Left ventricle myocardium superior (tissue), 1 donor: ENCODE data around the gene C4orf50. TPM values are rescaled to one million over a fixed set of nuclear protein-coding genes. Genes with fewer than 3 reads are reported as not detected.
"Not testable (repeated sequence)": the region's sequence is repeated elsewhere in the genome, so short reads cannot be mapped to it uniquely, and the experiment has no call there.

Experiments
- ATAC-seq: fragments of 200-7000 bp; cut with Tn5 transposase; one replicate; pipeline ENCODE4 v1.9.1; 2020; ENCODE audit warnings: mild to moderate bottlenecking, moderate library complexity
- DNase-seq: peaks from one replicate; pipeline ENCODE4 v3.0.0-alpha.2; 2020
- intact Hi-C: fragments of 100-400 bp; cut with micrococcal nuclease; formaldehyde crosslinking; loops from one replicate; pipeline ENCODE4 v1.11.0; 2022
- total RNA-seq: library from RNA; stranded (reverse); fragmentation: NEBNext Ultra II Directional; extraction: Animal tissue kit (Norgen Biotek cat#: 25700); gene quantifications from one replicate; pipeline ENCODE4 v1.2.1, GENCODE V29; 2021
- donor health status: DM: no; HTN: yes; CAD: no; lungs with severe emphysema.

C4orf50 gene
- total RNA-seq, 1 donor from 2014 or later: 0.02 TPM

DNA sequence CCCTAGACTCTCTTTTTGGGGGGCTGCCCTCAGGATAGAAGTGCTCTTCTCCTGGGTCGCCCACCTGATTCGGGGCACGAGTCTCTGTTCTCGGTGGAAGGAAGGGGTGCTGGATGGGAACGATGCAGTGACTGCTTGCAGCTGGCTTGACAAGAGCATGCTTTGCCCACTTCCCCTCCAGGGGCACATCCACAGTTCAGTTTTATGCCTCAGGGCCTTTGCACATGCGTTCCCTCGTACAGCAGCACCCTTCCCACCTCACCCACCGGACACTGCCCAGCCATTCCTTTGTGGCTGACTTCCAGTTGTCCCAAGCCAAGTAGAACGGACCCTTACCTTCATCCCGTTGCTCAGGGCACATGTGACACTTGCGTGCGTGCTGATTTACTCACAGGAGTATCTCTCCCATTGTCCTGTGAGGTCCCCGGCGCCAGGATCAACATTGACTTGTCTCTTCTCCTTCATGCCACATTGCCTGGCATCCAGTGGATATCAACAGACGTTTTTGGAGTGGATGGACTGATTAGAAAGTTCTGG, 60.0 kb downstream of the C4orf50 start:
- intact Hi-C loops: no loop called here
- no peak for ATAC-seq
- no peak for DNase-seq

GRCh38 chr4:5957076-5957475, 61.2 kb downstream of the C4orf50 start:
- no peak for DNase-seq
- intact Hi-C loops: no loop called here

GRCh38 chr4:5956285-5957021, 61.8 kb downstream of the C4orf50 start:
- DNase-seq: no peak
- intact Hi-C loops: no loop called here
- no peak for ATAC-seq

More at GRCh38 chr4:5957076-5957475, 61.2 kb downstream of the C4orf50 start:
- no peak for ATAC-seq

DNA sequence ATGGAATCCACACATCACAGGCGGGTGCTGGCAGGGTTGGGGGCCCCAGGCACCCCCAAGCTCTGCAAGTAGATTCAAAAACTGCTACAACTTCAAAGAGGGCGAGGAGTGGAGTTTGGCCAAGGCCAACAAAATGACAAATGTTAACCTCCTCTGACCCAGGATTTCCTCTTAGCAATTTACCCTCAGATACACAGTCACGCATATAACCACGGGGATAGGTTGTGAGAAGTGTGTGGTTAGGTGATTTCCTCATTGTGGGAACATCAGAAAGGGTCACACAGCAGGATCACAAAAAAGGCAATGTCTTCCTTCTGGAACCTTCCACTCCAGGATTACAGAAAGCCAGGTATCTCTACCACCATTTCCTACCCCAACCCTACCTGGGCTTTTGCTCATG, 62.4 kb downstream of the C4orf50 start:
- ATAC-seq: no peak
- intact Hi-C loops: no loop called here
- no peak for DNase-seq

DNA sequence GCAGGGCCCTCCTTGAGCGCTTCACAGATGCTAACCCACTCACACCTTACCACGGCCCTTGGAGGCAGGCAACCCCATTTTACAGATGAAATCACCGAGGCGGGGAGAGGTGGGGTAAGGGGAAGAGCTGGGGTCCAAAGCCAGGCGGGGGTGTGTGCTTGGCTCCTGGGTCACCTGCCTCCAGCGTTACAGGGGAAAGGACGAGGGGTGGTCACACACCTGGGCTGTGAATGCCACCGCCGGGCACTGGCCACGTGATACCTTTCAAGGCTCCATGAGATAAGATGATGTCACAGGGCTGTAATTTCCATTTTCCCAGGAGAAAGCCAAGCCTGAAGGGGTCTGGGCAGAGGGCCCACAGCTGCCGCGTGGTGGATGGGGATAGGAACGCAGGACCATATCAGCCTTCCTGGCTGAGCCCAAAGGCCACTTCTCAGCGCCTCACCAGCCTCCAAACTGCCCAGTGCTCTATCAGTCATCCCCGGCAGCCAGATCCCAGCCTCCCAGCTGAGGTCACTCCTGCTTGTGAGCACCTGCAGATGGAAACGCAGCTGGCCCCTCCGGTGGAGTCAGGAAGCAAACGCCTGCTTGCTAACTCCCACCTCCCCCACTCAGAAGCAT, 62.9 kb downstream of the C4orf50 start:
- no peak for DNase-seq
- ATAC-seq: no peak
- intact Hi-C loops: no loop called here

- intact Hi-C loops: no loop called here
- no peak for ATAC-seq
- DNase-seq: no peak
Measured at GRCh38 chr4:5954056-5954760, 64.0 kb downstream of the C4orf50 start.

DNA sequence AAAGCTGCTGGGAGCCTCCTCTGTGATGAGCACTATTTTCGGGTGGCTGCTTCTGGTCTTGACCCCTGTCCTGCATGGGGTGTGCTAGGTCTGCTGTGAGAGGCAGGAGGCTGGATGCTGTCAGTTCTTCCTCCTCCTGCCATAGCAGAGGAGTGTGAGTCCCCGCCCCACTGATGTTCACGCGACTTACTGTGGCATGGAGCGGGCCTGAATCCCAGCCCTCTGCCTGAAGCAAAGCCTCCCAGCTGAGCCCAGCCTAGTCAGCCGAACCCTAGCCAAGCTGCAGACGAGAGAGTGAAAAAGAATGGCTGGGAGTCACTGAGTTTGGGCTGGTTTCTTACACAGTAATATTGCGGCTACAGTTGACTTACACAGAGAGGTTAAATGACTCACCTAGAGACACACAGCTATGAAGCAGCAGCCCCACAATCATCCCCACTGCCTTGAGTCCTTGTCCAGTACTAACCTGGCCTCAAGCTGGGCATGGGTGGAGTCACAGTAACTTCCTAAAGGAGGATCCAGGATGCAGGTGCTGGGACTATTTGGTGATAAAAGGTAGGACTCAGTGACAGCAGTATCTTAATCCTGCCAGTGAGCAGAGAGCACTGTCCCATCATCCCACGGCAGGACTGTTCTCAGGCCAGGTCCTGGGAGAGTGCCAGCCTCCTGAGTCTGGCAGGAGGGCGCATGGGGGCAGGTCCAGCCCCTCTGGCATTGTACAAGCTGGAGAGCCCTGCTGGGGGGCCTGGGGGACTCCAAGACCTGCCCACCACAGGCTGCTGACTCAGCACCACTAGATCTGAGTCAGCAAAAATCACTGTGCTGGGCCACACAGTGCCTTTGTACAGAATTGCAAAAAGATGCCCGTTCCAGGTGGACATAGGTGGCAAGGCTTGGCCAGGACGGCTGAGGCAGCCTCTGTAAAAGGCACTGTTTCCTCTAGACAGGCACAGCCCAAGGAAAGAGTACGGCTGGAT, 65.0 kb downstream of the C4orf50 start:
- intact Hi-C loops: no loop called here
- ATAC-seq (no peak), DNase-seq (no peak)

GRCh38 chr4:5952286-5952974, 65.8 kb downstream of the C4orf50 start:
- no peak for ATAC-seq
- intact Hi-C loops: no loop called here
- no peak for DNase-seq

- ATAC-seq, intact Hi-C loops: not testable (repeated sequence)
Measured at GRCh38 chr4:5946653-5947052, 71.6 kb downstream of the C4orf50 start.

GRCh38 chr4:5945936-5946335, 72.3 kb downstream of the C4orf50 start:
- no peak for DNase-seq
- intact Hi-C loops: no loop called here
- ATAC-seq: no peak

More at GRCh38 chr4:5946653-5947052, 71.6 kb downstream of the C4orf50 start:
- DNase-seq: not testable (repeated sequence)

DNA sequence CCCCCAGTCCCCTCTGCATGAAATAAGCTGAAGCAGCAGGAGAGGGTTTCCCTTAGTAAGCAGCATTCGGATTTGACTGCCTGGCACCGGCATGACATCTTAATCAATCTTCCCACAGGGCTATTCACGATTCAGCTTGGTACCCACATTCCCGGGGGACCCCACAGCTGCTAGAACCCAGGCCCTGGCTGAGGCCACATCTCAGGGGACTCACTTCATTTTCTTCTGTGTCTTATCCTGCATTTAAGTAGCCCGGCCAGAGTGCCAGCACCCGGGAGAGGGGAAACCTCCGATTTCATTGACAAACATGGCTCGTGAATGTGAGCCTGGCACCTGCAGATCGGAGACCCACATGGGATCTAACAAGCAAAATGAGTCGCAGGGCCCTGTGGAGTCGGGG, 73.1 kb downstream of the C4orf50 start:
- DNase-seq: no peak
- intact Hi-C loops: no loop called here
- ATAC-seq: no peak

GRCh38 chr4:5943561-5943960, 74.7 kb downstream of the C4orf50 start:
- DNase-seq (no peak), ATAC-seq (no peak)
- intact Hi-C loops: no loop called here

DNA sequence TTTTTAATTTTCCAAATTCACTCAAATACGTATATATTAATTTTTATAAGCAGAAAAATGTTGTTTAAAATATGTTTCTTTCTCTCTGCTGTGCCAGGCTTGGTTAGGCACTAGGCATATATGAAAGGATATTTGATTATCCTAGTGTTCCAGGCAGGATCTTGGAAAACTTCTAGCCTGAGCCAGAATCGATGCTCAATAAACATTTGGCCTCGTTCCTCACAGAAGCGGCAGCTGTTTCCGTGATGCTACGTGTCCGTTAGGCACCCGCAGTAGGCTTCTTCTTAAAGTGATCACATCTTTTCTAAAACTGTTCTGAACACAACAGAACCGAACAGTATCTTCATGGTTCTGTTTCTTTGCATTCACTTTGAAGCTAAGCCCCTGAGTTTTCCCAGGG, 75.3 kb downstream of the C4orf50 start:
- ATAC-seq (no peak), DNase-seq (no peak)
- intact Hi-C loops: no loop called here

- no peak for ATAC-seq
- intact Hi-C loops: no loop called here
- no peak for DNase-seq
Measured at GRCh38 chr4:5941601-5942000, 76.6 kb downstream of the C4orf50 start.

DNA sequence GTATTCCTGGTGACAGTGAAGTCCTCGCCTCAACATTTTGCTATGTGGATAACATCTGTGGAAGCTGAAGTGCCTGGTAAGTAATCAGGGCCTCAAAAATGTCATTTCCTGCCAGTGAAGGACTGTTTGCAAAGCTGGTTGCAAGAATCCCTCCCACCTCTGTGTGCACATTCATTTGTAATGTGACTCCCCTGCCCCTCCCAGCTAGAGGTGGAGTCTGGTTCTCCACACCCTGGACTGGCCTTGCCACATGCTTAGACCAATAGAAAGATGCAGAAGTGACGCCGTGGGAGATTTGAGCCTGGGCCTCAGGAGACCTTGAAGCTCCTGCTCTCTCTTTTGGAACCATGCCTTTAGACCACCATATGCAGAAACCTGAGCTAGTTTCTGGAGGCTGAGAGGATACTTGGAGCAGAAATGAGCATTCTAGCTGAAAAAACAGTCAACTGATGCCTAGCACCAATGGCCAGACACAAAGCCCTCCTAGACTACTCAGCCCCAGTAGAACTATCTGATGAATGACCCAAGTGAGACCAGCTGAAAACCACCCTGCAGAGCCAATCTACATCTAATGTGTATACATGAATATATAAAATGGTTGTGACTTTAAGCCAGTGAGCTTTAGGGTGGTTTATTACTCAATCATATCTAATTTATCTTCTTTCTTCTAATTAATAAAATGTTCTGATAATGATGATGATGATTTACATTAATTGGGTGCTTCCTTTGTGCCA, 77.6 kb downstream of the C4orf50 start:
- ATAC-seq: no peak
- intact Hi-C loops: no loop called here
- DNase-seq: no peak

GRCh38 chr4:5933996-5934831, 84.0 kb downstream of the C4orf50 start:
- DNase-seq: no peak
- intact Hi-C loops: no loop called here
- ATAC-seq: no peak

GRCh38 chr4:5933116-5933515, 85.1 kb downstream of the C4orf50 start:
- ATAC-seq: no peak
- intact Hi-C loops: no loop called here
- no peak for DNase-seq
